Astrocyte (in vitro differentiated cells and primary cell): ENCODE data around the gene C10orf62. TPM values are rescaled to one million over a fixed set of nuclear protein-coding genes. Genes with fewer than 3 reads are reported as not detected.

ENCODE experiments used
- DNase-seq: peaks from one replicate; pipeline ENCODE4 v3.0.0-alpha.2; 2010; ENCODE audit warnings: low read depth
- FAIRE-seq: peaks from 2 replicates; lab custom pipeline; 2011; peaks lifted over from hg19 to GRCh38; lab: Jason Lieb, UNC
- H2AFZ ChIP-seq: 2 replicates; pipeline ENCODE4 v1.6.0; 2012; ENCODE audit warnings: low read depth, low read length, inconsistent platforms
- H3K27ac ChIP-seq: 2 replicates; pipeline ENCODE4 v1.5.1; 2011; ENCODE audit warnings: low read depth, low read length, inconsistent platforms
- H3K27me3 ChIP-seq: 2 replicates; pipeline ENCODE4 v1.6.0; 2011; ENCODE audit warnings: low read length, inconsistent platforms; ENCODE audit not compliant: insufficient read depth
- H3K36me3 ChIP-seq: 2 replicates; pipeline ENCODE4 v1.5.1; 2011; ENCODE audit warnings: low read length, inconsistent platforms; ENCODE audit not compliant: insufficient read depth
- H3K4me1 ChIP-seq: 2 replicates; pipeline ENCODE4 v1.5.1; 2011; ENCODE audit warnings: low read length, inconsistent platforms; ENCODE audit not compliant: insufficient read depth
- H3K4me2 ChIP-seq: 2 replicates; pipeline ENCODE4 v1.6.0; 2012; ENCODE audit warnings: low read length, inconsistent platforms
- H3K4me3 ChIP-seq: 2 replicates; pipeline ENCODE4 v1.5.1; 2011; ENCODE audit warnings: low read depth, mild to moderate bottlenecking, low read length, inconsistent platforms; ENCODE audit not compliant: insufficient read depth
- H3K79me2 ChIP-seq: 2 replicates; pipeline ENCODE4 v1.6.0; 2012; ENCODE audit warnings: mild to moderate bottlenecking, low read length, inconsistent platforms; ENCODE audit not compliant: insufficient read depth
- H3K9ac ChIP-seq: 2 replicates; pipeline ENCODE4 v1.6.0; 2012; ENCODE audit warnings: mild to moderate bottlenecking, low read length, inconsistent platforms
- H3K9me3 ChIP-seq: 2 replicates; pipeline ENCODE4 v1.5.1; 2012; ENCODE audit warnings: low read depth, mild to moderate bottlenecking, low read length, inconsistent platforms; ENCODE audit not compliant: insufficient read depth
- H4K20me1 ChIP-seq: 2 replicates; pipeline ENCODE4 v1.6.0; 2012; ENCODE audit warnings: low read length, inconsistent platforms; ENCODE audit not compliant: insufficient read depth
- H3K27ac Mint-ChIP-seq: one replicate; pipeline ENCODE4 v1.8.0; 2021; ENCODE audit warnings: mild to moderate bottlenecking, mixed read lengths; ENCODE audit not compliant: unreplicated experiment
- H3K27me3 Mint-ChIP-seq: one replicate; pipeline ENCODE4 v1.8.0; 2021; ENCODE audit warnings: low read depth, mixed read lengths; ENCODE audit not compliant: unreplicated experiment
- H3K36me3 Mint-ChIP-seq: one replicate; pipeline ENCODE4 v1.8.0; 2021; ENCODE audit warnings: low read depth, mixed read lengths; ENCODE audit not compliant: unreplicated experiment
- H3K4me1 Mint-ChIP-seq: one replicate; pipeline ENCODE4 v1.8.0; 2021; ENCODE audit warnings: low read depth, mixed read lengths; ENCODE audit not compliant: unreplicated experiment
- H3K4me3 Mint-ChIP-seq: one replicate; pipeline ENCODE4 v1.8.0; 2021; ENCODE audit warnings: mild to moderate bottlenecking, moderate library complexity, mixed read lengths; ENCODE audit not compliant: unreplicated experiment
- H3K9me3 Mint-ChIP-seq: one replicate; pipeline ENCODE4 v1.8.0; 2021; ENCODE audit warnings: mild to moderate bottlenecking, mixed read lengths; ENCODE audit not compliant: unreplicated experiment
- CTCF ChIP-seq: IDR thresholded peaks from 2 replicates; pipeline ENCODE4 v1.5.1; 2011; ENCODE audit warnings: low read depth, mild to moderate bottlenecking, inconsistent platforms, low read length, moderate library complexity; ENCODE audit not compliant: insufficient read depth
- EZH2 ChIP-seq: IDR thresholded peaks from 2 replicates; pipeline ENCODE4 v1.6.1; 2012; ENCODE audit warnings: mild to moderate bottlenecking, low read length, inconsistent platforms; ENCODE audit not compliant: insufficient read depth
- total RNA-seq: library from RNA; stranded (reverse); gene quantifications from 2 replicates; pipeline ENCODE4 v1.2.1, GENCODE V29; 2021

The C10orf62 gene
- total RNA-seq, 1 donor from 2014 or later = not detected

DNA sequence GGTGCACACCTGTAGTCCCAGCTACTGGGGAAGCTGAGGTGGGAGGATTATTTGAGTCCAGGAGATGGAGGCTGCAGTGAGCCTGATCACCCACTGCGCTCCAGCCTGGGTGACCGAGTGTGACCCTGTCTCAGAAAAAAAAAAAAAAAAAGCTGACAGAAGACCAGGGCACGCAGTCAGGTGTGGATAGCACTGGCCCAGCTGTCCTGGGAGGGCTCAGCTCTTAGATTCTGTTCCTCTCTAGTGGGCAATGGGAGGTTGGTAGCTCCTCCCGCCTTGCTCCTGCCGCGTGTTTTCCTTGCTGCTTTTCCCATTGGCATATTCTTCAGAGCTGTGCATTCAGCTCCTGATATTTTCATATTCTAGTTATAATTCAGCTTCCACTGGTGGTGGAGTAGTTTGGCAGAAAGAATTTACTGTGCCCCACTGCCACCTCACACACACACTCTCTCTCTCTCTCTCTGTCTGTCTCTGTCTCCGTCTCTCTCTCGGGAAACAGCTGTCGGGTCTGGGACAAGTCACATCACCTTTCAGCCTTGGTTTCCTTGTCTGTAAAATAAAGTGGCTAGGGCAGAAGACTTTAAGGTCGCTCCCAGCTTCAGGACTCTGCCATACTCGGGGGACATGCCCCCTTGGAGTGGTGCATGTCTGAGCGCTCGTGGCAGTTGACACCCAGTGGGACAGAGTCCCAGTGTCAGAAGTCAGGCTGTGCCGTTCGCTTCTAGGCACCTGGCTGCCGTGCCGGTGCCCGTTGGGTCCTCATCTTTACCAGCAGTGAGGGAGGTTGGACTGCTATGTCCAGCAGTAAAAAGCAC lies 42.9 kb upstream of the C10orf62 start:
- Mint-ChIP-seq H3K4me1 (peaks cover 74% of the 10 kb centered on the region), H3K27ac (peak overlapping the region; percentile 78)
- no peak for DNase-seq

GRCh38 chr10:97547271-97547600 lies 42.3 kb upstream of the C10orf62 start:
- Histone ChIP-seq H3K4me3 (no peak overlapping the region), H3K4me1 (peaks cover 30% of the 10 kb centered on the region), H3K36me3 (no peaks in the 10 kb centered on the region), H3K4me2 (no peak overlapping the region), H3K79me2 (peaks cover 47% of the 10 kb centered on the region), H3K27ac (no peak overlapping the region), H2AFZ (no peak overlapping the region), H3K9me3 (no peaks in the 10 kb centered on the region), H4K20me1 (peaks cover 6% of the 10 kb centered on the region), H3K27me3 (no peaks in the 10 kb centered on the region), H3K9ac (no peak overlapping the region)
- no peaks in the 10 kb centered on the region for H3K27me3 Mint-ChIP-seq
- H3K4me1 Mint-ChIP-seq = peaks cover 69% of the 10 kb centered on the region
- no peak overlapping the region for H3K27ac Mint-ChIP-seq
- peaks cover 7% of the 10 kb centered on the region for H3K36me3 Mint-ChIP-seq
- TF ChIP-seq CTCF (no peak), EZH2 (no peak)
- H3K9me3 Mint-ChIP-seq = no peaks in the 10 kb centered on the region
- DNase-seq = no peak
- FAIRE-seq = no peak
- H3K4me3 Mint-ChIP-seq = no peak overlapping the region

More for the DNA sequence above, 42.9 kb upstream of the C10orf62 start:
- Mint-ChIP-seq H3K4me3 (peak overlapping the region; percentile 34), H3K36me3 (peaks cover 7% of the 10 kb centered on the region), H3K27me3 (no peaks in the 10 kb centered on the region), H3K9me3 (no peaks in the 10 kb centered on the region)
- TF ChIP-seq EZH2 (no peak), CTCF (no peak)
- H3K9ac ChIP-seq = no peak overlapping the region
- H3K27ac ChIP-seq = no peak overlapping the region
- no peak overlapping the region for H3K4me3 ChIP-seq
- H2AFZ ChIP-seq = no peak overlapping the region
- H3K79me2 ChIP-seq = peaks cover 47% of the 10 kb centered on the region
- no peaks in the 10 kb centered on the region for H3K9me3 ChIP-seq
- no peaks in the 10 kb centered on the region for H3K36me3 ChIP-seq
- H3K4me1 ChIP-seq = peaks cover 36% of the 10 kb centered on the region
- no peaks in the 10 kb centered on the region for H3K27me3 ChIP-seq
- no peak overlapping the region for H3K4me2 ChIP-seq
- peaks cover 6% of the 10 kb centered on the region for H4K20me1 ChIP-seq
- no peak for FAIRE-seq

DNA sequence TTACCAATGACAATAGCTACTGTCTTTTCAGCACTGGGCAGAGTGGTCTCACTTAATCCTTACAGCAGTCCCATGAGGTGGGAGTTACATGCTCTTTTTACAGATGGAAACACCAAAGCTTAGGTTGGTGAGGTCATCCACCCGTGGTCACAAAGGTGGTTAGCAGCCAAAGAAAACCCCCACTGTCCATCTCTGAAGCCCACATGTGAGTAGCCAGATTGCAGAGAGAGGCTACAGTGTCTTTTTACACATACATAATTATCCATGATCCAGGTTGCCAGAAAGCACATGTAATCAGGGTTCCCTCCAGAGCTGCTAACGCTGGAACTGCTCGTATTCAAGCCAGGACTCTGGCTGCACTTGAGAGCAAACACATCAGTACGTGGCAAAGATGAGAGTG lies 41.6 kb upstream of the C10orf62 start:
- no peak overlapping the region for H3K27ac ChIP-seq
- no peak for TF ChIP-seq CTCF
- no peak for TF ChIP-seq EZH2
- no peaks in the 10 kb centered on the region for H3K9me3 ChIP-seq
- H3K4me1 Mint-ChIP-seq = peaks cover 64% of the 10 kb centered on the region
- H3K36me3 Mint-ChIP-seq = peaks cover 7% of the 10 kb centered on the region
- no peaks in the 10 kb centered on the region for H3K27me3 Mint-ChIP-seq
- FAIRE-seq (peak; percentile 5), DNase-seq (peak; percentile 45)
- no peaks in the 10 kb centered on the region for H3K9me3 Mint-ChIP-seq
- H3K4me3 ChIP-seq = no peak overlapping the region
- peaks cover 6% of the 10 kb centered on the region for H4K20me1 ChIP-seq
- H2AFZ ChIP-seq = no peak overlapping the region
- H3K27me3 ChIP-seq = no peaks in the 10 kb centered on the region
- H3K9ac ChIP-seq = no peak overlapping the region
- H3K4me1 ChIP-seq = peaks cover 23% of the 10 kb centered on the region
- peaks cover 52% of the 10 kb centered on the region for H3K79me2 ChIP-seq
- no peak overlapping the region for H3K4me3 Mint-ChIP-seq
- H3K4me2 ChIP-seq = peak overlapping the region; percentile 17
- H3K36me3 ChIP-seq = no peaks in the 10 kb centered on the region
- H3K27ac Mint-ChIP-seq = peak overlapping the region; percentile 91
